Measurements from ENCODE around the gene WWOX. TPM values are rescaled to one million over a fixed set of nuclear protein-coding genes. Genes with fewer than 3 reads are reported as not detected.

Gene WWOX
- total and polyA plus RNA-seq, 2 of the 4 experiments (the other 2 are of a cell fraction): 2.7 to 5.4 TPM

DNA sequence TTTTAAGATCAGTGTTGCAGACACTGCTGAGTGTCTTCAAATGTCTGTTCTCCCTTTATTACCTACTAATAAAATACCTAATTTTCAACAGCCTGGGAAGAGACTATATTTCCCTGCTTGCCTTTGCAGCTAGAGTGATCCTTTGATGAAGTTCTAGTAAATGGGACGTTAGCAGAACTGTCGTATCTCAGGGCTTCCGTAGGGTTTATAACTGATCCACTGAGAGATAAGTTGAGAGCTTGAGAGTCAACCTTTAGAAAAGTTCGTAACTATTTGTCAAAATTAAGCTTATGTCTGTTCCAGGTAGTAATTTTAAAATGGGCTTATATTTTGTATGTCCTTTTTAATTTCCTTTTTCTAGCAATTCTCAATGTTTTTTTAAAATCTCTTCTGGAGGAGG lies 974.1 kb downstream of the WWOX start:
- Histone ChIP-seq H3K4me2 (ENCODE audit: low read depth, low read length) (no peak overlapping the region), H3K9me1 (ENCODE audit: insufficient read depth, low read length) (no peaks in the 10 kb centered on the region), H2BK120ac (ENCODE audit: low read depth, low read length) (no peak overlapping the region), H4K20me1 (ENCODE audit: insufficient read depth, low read length) (no peaks in the 10 kb centered on the region), H2BK15ac (ENCODE audit: low read depth, low read length) (no peak overlapping the region), H2BK20ac (ENCODE audit: low read depth, low read length) (no peak overlapping the region), H3K9ac (ENCODE audit: low read depth, low read length) (no peak overlapping the region), H3K79me1 (ENCODE audit: low read depth in 1 of 2, low read length in 2 of 2) (no peaks in the 10 kb centered on the region), H3K36me3 (ENCODE audit: control insufficient read depth, insufficient read depth, low read length) (no peaks in the 10 kb centered on the region), H3K9me3 (ENCODE audit: control insufficient read depth, insufficient read depth, low read length) (peaks cover 21% of the 10 kb centered on the region; the same call in 1 of the 2 replicates), H3K14ac (replicated peaks; ENCODE audit: low read depth, low read length) (no peak overlapping the region), H4K5ac (ENCODE audit: low read depth, low read length) (no peak overlapping the region), H2AK5ac (ENCODE audit: low read depth, low read length) (no peak overlapping the region), H3K4ac (ENCODE audit: low read depth, low read length) (no peak overlapping the region), H4K8ac (ENCODE audit: low read depth in 2 of 2, low read length in 2 of 2) (no peak overlapping the region), H2AK9ac (replicated peaks; ENCODE audit: low read depth, low read length, poor library complexity) (no peak overlapping the region), H3K18ac (ENCODE audit: low read depth, low read length) (no peak overlapping the region), H3K56ac (ENCODE audit: extremely low read depth, insufficient read depth, low read length) (no peak overlapping the region), H3K27me3 (ENCODE audit: control insufficient read depth, insufficient read depth, low read length) (no peaks in the 10 kb centered on the region), H4K91ac (ENCODE audit: insufficient read depth, low read depth, low read length) (no peak overlapping the region), H3K4me1 (ENCODE audit: control insufficient read depth, insufficient read depth, low read length) (no peaks in the 10 kb centered on the region), H3K4me3 (ENCODE audit: insufficient read depth, low read depth, low read length) (no peak overlapping the region), H2BK5ac (ENCODE audit: low read depth, low read length, poor library complexity, severe bottlenecking) (no peak overlapping the region), H3K27ac (ENCODE audit: insufficient read depth, low read length) (no peak overlapping the region), H3K23ac (ENCODE audit: low read depth, low read length) (no peak overlapping the region), H2AFZ (replicated peaks; ENCODE audit: low read length, poor library complexity) (no peak overlapping the region)
- DNase-seq (no peak), ATAC-seq (ENCODE audit: low read depth) (no peak)
- POLR2A ChIA-PET (ENCODE audit: unreplicated experiment): no interaction called here
- in situ Hi-C loops (cut with MboI; ENCODE audit: low sequenced_read_pairs): no loop called here
- CTCF ChIA-PET: interaction anchor here (0.6 kb wide), 1 partner anchor 15 kb away, joined by 3 read pairs; no protein-coding TSS in a partner anchor
- TF ChIP-seq RAD21 (IDR thresholded peaks at IDR 0.05; ENCODE audit: low read length) (no peak), MXI1 (IDR thresholded peaks at IDR 0.05; ENCODE audit: borderline replicate concordance, low read depth, low read length) (no peak), MAFK (IDR thresholded peaks at IDR 0.05; ENCODE audit: low read depth, low read length) (no peak), SMC3 (IDR thresholded peaks at IDR 0.05; ENCODE audit: low read depth, low read length) (no peak), RCOR1 (IDR thresholded peaks at IDR 0.05; ENCODE audit: insufficient replicate concordance, low read length) (no peak), BHLHE40 (IDR thresholded peaks at IDR 0.05; ENCODE audit: low read depth, low read length) (no peak), RFX5 (IDR thresholded peaks at IDR 0.05; ENCODE audit: low read depth, low read length) (no peak), FOS (IDR thresholded peaks at IDR 0.05; ENCODE audit: low read depth, low read length) (no peak), MAZ (IDR thresholded peaks at IDR 0.05; ENCODE audit: borderline replicate concordance, low read depth, low read length) (no peak)
- TF ChIP-seq, protein P1, sequence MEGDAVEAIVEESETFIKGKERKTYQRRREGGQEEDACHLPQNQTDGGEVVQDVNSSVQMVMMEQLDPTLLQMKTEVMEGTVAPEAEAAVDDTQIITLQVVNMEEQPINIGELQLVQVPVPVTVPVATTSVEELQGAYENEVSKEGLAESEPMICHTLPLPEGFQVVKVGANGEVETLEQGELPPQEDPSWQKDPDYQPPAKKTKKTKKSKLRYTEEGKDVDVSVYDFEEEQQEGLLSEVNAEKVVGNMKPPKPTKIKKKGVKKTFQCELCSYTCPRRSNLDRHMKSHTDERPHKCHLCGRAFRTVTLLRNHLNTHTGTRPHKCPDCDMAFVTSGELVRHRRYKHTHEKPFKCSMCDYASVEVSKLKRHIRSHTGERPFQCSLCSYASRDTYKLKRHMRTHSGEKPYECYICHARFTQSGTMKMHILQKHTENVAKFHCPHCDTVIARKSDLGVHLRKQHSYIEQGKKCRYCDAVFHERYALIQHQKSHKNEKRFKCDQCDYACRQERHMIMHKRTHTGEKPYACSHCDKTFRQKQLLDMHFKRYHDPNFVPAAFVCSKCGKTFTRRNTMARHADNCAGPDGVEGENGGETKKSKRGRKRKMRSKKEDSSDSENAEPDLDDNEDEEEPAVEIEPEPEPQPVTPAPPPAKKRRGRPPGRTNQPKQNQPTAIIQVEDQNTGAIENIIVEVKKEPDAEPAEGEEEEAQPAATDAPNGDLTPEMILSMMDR (conservative IDR thresholded peaks at IDR 0.05; ENCODE audit: low read depth, low read length): no peak
- TF ChIP-seq, protein P2, sequence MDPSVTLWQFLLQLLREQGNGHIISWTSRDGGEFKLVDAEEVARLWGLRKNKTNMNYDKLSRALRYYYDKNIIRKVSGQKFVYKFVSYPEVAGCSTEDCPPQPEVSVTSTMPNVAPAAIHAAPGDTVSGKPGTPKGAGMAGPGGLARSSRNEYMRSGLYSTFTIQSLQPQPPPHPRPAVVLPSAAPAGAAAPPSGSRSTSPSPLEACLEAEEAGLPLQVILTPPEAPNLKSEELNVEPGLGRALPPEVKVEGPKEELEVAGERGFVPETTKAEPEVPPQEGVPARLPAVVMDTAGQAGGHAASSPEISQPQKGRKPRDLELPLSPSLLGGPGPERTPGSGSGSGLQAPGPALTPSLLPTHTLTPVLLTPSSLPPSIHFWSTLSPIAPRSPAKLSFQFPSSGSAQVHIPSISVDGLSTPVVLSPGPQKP (IDR thresholded peaks at IDR 0.05; ENCODE audit: borderline replicate concordance, low read depth, low read length): no peak
- 100% methylated on average over 2 of the region's 4 CpGs; no CpG with 5 or more reads in 1 of the 2 experiments for WGBS, 2 experiments (ENCODE audit: extremely low coverage in 2 of 2, insufficient read length in 1 of 2)
- BruUV-seq (replicated peaks): no TSS peak
- intact Hi-C loops (cut with micrococcal nuclease): no loop called here
- dilution Hi-C loops (cut with HindIII; ENCODE audit: low sequenced_read_pairs, unreplicated experiment): no loop called here
